Activated T-helper 9 cell treated with anti-CD3 and anti-CD28 coated beads, Interleukin-2, amount 50 U/mL, for 16 hours (primary cell): Measurements from ENCODE around the gene RERE.
"Not testable (repeated sequence)": the region's sequence is repeated elsewhere in the genome, so short reads cannot be mapped to it uniquely, and the experiment has no call there.

ENCODE experiments used
- DNase-seq: peaks from one replicate; pipeline ENCODE4 v3.0.0-alpha.2; 2020; ENCODE audit warnings: low read depth

RERE gene

GRCh38 chr1:8602471-8603219 lies 214.8 kb downstream of the RERE start:
- DNase-seq: peak; percentile 9

GRCh38 chr1:8600336-8600735 lies 217.1 kb downstream of the RERE start:
- no peak for DNase-seq

GRCh38 chr1:8599646-8600212 lies 217.7 kb downstream of the RERE start:
- DNase-seq: no peak

GRCh38 chr1:8598783-8599182 lies 218.7 kb downstream of the RERE start:
- no peak for DNase-seq

GRCh38 chr1:8598060-8598724 lies 219.2 kb downstream of the RERE start:
- no peak for DNase-seq

GRCh38 chr1:8597455-8597854 lies 220.0 kb downstream of the RERE start:
- DNase-seq: no peak

- DNase-seq: no peak
Observed at GRCh38 chr1:8595941-8596340, 221.5 kb downstream of the RERE start.

- no peak for DNase-seq
Observed at GRCh38 chr1:8595332-8595731, 222.1 kb downstream of the RERE start.

- DNase-seq: not testable (repeated sequence)
Observed at GRCh38 chr1:8593292-8593691, 224.1 kb downstream of the RERE start.

GRCh38 chr1:8591569-8591968 lies 225.9 kb downstream of the RERE start:
- DNase-seq: no peak

GRCh38 chr1:8590721-8591351 lies 226.6 kb downstream of the RERE start:
- no peak for DNase-seq

GRCh38 chr1:8589571-8589970 lies 227.9 kb downstream of the RERE start:
- DNase-seq: no peak

- no peak for DNase-seq
Observed at GRCh38 chr1:8587784-8588183, 229.7 kb downstream of the RERE start.

- DNase-seq: no peak
Observed at GRCh38 chr1:8586438-8586837, 231.0 kb downstream of the RERE start.

GRCh38 chr1:8584316-8584715 lies 233.1 kb downstream of the RERE start:
- DNase-seq: no peak

GRCh38 chr1:8583031-8583430 lies 234.4 kb downstream of the RERE start:
- no peak for DNase-seq

- DNase-seq: no peak
Observed at GRCh38 chr1:8580566-8580965, 236.9 kb downstream of the RERE start.

GRCh38 chr1:8578936-8579335 lies 238.5 kb downstream of the RERE start:
- DNase-seq: no peak

GRCh38 chr1:8578132-8578877 lies 239.1 kb downstream of the RERE start:
- no peak for DNase-seq

GRCh38 chr1:8574985-8575384 lies 242.5 kb downstream of the RERE start:
- no peak for DNase-seq

- DNase-seq: no peak
Observed at GRCh38 chr1:8572106-8572505, 245.3 kb downstream of the RERE start.
